GM21367 (cell line): ENCODE measurements around the gene DCP1A.
A peak's percentile ranks its signal among the peaks of the same experiment; 100 is the strongest.
"Not testable (repeated sequence)": the region's sequence is repeated elsewhere in the genome, so short reads cannot be mapped to it uniquely, and the experiment has no call there.

Source experiments
- ATAC-seq: cut with Tn5 transposase; IDR thresholded peaks from one replicate; pipeline ENCODE4 v1.9.1; 2021; ENCODE audit not compliant: unreplicated experiment

Gene DCP1A

DNA sequence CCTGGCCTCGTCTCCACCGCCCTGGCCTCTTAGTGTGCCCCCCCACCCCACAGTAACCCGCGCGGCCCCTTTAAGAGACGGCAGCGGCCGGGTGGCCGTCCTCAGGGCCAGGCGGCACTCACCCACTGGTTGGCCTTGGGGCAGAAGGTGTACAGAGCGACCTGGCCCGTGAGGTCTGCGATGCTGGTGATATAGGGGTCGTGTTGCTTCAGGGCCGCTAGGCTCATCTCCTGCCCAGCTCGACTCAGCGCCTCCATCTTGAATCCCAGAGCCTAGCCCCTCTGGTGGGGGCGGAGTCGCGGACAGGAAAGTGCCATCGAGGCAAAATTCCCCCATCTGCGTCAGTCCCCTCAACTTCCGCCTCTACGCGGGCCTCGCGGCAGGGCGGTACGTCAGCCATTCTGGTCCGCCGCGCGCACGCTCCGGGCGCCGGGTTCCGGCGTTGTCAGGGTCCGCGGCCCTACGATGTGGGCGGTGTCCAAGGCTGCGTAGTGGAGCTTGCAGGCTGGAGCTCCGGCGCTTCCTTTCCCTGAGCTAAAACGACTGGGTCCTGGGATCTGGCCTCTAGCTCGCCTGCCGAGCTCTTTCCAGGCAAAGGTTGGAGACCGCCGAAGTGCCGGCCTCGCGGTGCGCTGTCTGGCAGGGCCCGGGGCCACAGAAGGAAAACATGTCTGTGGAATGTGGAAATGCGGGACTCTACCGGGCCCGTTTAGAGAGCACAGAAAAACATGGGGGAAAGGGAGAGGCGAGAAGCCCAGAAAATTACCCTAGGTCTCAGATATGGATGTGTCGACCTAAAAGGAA lies at the start of gene DCP1A:
DCP1A (minus strand) TSS at position 283 of the 804 bp plus-strand sequence; CDS start at position 257, 26 bp downstream.
- ATAC-seq: peak; percentile 92

DNA sequence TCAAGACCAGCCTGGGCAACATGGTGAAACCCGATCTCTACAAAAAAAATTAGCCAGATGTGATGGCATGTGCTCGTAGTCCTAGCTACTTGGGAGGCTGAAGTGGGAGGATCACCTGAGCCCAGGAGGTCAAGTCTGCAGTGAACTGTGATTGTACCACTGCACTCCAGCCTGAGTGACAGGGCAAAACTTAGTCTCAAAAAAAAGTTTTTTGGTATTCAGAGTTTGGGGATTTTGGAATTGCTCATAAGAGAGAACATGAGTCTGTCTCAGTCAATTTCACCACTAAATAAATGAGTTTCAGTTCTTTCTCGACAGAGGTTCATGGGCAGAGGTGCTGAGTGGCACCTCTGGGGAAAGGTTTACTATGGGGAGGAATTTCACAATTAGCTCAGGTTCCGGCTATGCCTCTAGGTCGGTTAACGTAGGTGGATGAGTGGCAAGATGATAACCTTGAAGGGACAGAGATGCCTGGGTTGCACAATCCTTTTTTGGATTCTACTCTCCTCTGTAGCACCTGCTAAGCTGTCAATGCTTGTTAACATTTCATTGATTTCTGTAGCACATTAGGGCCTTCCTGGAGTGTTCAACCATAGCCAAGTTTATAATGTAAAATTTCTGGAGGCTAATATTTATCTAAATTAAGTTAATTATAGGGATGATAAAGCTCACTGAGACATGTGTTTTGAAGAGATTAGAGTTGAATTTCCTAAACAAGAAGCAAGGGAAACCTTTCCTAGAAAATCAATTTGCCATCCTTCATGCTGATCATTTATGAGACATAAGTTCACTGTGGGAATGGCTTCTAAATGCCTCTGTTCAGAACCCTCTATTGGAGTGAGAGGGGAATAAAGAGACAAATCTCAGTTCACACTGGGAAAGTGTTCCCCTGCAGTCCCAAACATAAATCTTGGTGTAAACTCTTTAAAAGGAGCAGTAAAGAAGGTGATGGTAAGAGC lies 37.4 kb upstream of the DCP1A start:
- no peak for ATAC-seq

DNA sequence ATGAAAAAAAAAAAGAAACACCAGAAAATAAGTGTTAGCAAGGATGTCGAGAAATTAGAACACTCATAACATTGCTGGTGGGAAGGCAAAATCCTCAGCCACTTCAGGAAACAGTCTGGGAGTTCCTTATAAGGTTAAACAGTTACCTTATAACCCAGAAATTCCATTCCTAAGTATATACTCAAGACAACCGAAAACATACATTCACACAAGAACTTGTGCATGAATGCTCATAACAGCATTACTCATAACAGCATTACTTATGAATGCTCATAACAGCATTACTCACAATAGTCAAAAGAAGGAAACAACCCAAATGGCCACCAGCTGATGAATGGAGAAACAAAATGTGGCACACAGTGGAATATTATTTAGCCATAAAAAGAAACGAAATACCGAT lies 34.8 kb upstream of the DCP1A start:
- no peak for ATAC-seq

DNA sequence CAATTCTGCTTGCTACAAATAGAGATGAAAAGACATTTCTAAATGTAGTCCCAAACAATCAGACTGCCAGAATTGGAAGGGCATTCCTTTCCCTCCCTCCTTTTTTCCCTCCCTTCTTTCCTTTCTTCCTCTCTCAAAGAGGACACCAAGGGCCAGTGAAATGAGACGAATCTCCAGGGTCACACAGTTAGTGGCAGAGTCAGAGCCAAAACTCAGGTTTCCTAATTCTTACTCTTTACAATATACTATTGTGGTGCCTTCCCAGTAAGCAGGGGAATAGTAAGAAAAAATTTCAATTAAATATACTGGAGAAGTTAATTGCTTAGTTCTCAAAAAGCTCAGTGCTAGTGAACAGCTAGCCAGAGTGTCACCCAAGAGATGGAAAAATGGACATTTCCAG lies 33.0 kb upstream of the DCP1A start:
- ATAC-seq: no peak

DNA sequence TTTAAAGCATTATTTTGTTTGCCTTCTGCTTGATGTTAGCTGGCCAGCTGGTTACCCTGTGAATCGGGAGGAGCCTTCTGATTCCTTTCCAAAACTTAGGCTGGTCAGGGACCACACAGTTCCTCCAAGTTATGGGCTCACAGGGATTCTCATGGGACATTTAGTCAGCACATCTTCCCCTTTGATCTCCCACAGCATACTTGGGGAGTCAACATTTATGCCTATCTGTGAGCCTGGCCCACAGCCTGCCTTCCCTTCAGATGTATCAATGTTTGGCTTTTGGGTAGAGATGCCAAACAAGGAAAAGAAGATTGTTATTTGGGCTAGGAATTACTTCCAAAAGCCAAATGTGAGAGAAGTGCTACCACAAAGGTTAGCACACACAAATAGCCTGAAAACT lies 32.6 kb upstream of the DCP1A start:
- no peak for ATAC-seq

DNA sequence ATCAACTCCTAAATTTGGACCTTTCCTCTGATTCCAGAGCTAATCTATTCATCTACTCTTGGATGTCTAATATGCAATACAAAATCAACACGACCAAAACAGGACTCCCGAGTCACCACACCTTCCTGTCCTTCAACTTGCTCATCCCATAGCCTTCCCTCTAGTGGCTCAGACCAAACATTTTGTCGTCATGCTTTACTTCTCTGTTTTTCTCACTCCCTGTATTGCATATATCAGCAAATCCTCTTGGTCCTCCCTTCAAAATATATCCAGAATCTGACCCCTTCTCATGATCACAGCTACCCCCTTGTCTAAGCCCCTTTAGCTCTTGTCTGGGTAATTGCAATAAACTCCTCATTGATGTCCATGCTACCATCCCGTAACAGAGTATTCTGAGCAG lies 30.5 kb upstream of the DCP1A start:
- no peak for ATAC-seq

DNA sequence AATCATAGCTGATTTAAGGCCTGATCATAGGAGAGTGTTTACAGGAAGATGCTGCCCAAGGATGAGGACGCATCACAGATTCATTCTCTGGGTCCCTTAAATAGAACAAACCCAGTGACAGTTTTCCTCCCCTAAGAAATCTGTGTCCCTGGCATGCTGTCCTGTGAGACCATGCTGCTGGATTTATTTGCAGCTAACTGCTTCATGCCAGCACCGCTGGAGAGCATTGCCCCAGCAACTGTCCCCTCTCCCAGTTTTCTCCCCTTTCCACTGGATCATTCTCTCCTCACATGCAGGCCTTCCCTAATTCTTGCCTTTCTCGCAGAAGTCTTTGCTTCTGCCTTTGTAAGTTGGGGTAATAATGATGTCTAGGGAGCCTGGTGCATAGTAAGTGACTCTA lies 29.3 kb upstream of the DCP1A start:
- ATAC-seq: no peak

DNA sequence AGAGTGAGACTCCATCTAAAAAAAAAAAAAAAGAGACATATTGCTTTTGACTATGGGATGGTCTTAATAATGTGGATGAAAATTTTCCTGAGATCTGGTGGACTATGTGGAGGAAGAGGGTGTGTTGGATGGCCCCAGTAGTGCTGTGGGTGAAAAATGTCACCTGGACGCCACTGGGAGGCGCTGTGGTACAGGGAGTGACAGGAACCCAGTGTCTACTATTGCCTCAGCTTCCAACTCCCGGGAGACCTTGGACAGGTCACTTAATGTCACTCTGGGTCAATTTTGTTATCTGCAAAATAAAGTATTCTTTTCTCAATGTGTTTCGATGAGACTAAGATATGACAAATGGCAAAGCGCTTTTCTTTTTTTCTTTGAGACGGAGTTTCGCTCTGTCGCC lies 27.7 kb upstream of the DCP1A start:
- no peak for ATAC-seq

DNA sequence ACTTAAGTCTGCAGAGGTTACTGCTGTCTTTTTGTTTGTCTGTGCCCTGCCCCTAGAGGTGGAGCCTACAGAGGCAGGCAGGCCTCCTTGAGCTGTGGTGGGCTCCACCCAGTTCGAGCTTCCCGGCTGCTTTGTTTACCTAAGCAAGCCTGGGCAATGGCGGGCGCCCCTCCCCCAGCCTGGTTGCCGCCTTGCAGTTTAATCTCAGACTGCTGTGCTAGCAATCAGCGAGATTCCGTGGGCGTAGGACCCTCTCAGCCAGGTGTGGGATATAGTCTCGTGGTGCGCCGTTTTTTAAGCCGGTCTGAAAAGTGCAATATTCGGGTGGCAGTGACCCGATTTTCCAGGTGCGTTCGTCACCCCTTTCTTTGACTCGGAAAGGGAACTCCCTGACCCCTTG lies 23.4 kb upstream of the DCP1A start:
- ATAC-seq: not testable (repeated sequence)

DNA sequence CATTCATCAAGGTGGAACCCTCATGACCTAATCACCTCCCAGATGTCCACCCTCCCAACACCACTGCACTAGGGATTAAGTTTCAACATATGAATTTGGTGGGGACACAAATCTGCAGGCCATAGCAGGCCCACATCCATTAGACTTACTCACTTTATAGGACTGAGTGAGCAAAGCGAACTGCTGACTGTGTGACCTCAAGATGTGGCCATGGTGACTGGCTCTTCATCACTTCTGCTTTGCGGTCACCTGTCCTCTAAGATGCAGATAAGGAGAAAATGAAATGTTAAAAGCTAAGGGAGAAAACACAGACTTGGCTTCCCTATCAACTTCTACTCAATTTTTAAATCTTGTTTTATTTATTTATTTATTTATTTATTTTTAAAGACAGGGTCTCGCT lies 14.5 kb upstream of the DCP1A start:
- ATAC-seq: no peak

DNA sequence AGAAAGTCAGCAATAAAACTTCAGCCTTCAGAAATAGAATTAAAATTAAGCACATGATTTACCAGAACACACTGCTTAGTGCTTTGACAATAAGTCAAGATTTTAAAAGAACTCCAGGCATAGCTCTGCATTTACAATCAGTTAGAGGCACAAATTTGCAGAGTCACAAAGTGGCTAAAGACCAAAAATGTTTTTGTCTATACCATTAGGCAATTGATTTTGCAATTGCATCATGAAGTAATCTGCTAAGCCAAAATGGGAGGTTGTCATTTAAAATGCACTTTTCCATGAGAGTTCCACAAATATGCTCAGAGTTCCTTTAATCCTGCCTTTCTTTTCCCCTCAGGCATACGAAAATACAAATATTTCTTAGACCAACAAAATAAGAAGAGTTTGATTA lies 10.1 kb upstream of the DCP1A start:
- ATAC-seq: no peak

DNA sequence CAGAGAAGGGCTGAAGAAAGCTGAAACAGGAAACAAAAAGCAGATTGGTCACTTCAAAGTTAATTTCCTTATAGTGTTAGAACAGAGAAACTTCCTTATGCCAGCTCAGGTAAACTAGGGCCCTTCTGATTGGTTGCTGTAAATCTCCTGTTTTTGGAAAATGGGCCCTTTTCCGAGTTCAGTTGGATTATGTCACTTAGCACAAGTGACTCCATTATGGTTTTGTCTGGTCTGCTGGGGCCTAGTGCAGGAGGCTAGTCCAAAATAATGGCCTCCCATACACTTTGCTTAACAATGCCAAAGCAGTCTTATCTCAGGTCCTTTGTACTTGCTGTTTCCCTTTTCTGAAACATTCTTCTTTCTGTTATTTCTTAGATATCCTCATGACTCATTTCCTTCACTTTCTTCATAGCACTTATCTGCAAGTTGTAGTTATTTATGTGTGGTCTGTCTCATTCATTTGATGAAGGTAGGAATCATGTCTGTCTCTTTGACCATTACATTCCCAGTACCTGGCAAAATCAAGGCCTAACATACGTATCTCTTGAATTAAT lies 7.7 kb upstream of the DCP1A start:
- ATAC-seq: no peak

DNA sequence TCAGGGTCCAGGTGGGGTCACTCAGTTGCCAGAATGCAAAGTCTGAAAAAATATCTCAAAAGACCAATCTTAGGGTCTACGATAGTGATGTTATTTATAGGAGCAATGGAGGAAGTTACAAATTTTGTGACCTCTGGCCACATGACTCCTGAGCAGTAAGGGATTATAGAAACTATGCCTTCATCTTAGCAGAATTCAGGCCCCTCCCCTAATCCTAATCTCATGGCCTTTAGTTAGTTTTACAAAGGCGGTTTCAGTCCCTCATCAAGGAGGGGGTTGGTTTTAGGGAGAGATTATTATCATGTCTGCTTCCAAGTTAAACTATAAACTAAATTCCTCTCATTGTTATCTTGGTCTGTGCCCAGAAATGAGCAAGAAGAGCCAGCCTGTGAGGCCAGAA lies 5.9 kb upstream of the DCP1A start:
- ATAC-seq: no peak

DNA sequence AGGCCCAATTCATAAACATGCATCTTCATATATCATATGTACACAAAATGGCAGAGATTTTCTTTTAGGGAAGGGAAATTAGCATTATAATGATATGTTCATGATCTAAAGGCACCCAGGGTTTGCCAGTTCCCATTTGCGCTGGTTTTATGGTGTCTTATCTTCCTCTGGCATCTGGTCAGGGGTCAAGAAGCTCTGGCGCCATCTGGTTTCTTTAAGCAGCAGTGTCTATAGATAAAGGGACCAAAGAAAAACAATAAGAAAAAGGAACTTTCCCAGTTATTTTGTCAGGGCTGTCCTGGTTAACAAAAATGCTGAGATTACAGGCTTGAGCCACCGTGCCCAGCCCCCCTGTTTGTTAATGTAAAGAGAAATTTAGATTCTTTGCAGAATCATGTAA lies 3.3 kb upstream of the DCP1A start:
- ATAC-seq: no peak

DNA sequence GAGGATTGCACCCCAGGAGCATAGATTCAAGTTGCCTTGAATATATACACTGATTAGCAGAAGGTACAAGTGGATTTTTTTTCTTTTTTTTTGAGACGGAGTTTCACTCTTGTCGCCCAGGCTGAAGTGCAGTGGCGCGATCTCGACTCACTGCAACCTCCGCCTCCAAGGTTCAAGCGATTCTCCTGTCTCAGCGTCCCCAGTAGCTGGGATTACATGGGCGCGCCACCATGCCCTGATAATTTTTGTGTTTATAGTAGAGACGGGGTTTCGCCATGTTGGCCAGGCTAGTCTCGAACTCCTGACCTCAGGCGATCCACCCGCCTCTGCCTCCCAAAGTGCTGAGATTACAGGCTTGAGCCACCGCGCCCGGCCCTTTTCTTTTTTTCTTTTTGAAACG lies 775 bp upstream of the DCP1A start:
- ATAC-seq: not testable (repeated sequence)

DNA sequence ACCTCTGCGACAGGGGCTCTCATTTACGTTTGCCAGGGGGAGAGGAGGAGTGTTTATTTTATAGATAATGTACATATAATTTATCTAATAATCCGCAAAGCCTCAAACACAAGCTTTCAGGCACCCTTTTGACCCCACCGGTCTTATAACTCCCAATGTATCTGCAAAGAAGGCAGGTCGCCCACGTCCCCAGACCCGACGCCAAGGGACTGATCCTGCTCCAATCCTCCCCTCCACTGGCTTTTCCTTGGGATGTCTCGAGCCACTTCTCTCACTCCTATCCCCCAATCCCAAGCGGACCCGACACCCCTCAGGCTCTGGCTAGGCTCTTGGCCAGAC lies 452 bp downstream of the DCP1A start:
- peak; percentile 9 for ATAC-seq

DNA sequence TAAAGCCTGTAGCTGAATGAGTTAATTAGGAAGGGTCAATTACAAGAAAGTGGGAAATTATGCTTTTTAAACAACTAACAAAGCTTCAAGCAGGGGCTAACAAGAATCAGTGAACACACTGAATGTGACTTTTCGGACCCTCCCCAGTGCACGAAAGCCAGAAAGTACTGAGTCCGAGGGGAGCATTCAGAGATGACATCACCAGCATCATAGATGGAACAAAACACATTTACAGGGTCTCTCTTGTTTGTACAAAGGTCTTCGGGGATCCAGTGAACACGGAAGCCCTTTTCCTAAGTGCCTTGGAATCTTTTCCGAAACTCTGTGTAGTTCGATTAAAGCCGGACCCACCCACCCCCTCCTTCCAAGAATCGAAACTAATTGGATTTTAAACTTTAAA lies 829 bp downstream of the DCP1A start:
- ATAC-seq: no peak

DNA sequence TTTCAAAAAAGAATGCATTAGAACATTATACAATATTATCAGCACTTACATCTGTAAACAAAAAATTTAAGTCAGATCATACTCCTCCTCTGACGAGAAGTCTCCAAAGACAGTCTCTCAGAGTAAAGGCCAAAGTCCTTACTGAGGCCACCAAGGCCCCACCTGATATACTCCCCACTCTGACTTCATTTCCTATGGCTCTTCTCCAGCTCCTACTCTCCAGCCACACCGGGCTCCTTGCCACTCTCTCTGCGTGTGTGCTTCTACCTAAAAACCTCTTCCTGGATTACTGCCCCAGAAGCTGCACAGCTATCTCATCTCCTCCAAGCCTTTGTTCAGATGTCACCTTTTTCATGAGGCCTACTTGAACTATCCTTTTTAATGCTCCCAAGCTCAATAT lies 5.0 kb downstream of the DCP1A start:
- no peak for ATAC-seq

DNA sequence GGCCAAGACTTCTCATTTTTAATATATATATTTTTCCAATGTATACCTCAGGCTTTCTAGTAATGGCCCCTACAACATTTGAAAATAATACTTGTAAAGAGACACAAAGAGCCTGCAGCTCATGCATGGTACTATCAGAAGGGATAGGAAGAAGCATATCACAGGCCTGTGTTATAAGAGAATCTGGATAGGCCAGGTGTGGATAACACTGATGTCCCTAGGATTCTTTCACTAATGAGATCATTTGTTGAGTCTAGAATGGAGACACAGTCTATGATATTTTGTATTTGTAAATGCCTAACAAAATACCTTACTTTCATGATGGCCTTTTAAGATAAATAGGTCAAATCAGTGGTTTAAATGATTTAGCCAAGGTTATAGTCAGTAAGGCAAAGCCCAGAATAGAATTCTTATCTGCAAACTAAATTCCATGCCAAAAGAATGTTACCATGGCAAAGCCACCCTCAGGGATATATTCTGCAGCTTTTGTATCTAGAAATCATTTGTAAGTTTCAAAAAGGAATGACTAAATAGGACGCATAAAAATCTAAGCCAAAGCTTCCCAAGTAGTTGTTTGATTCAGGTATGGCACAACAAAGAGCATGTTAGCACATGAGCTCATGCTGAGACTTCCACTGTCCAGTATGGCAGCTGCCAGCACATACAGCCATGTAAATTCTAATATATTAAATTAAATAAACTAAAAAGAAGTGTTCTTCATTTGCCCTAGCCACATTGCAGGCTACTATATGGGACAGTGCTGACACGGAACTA lies 10.0 kb downstream of the DCP1A start:
- ATAC-seq: no peak

DNA sequence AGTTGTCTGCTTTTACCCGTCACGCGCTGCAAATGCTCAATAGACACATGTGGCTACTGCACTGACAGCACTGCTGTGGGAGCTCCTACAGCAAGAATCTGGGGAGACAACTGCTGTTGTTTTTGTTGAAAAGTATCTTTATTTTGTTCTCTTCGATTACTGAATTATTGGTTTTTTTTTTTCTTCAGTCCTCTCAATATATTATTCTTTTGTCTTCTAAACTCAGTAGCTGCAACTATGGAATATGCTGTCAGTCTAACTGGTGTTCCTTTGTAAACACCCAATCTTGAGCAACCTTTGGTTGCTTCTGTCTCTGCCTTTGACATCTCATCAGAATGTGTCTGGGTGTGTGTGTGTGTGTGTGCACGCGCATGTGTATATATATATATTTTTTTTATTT lies 12.6 kb downstream of the DCP1A start:
- no peak for ATAC-seq

DNA sequence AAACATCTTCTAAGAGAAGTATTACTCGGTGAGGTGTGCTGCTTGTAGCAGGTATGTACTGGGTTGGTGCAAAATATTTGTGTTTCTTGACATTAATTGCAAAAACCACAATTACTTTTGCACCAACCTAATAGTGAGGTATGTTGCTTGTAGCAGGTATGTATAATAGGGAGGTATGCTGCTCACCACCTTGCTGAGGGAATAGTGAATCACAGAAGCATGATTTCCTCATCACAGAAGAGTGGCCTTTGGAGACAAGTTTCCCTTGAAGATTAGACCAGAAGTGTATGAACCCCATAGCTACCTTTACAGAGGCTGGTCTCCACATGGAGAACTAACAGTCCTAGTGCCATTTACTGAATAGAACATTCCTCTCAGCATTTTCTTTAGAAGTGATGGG lies 15.5 kb downstream of the DCP1A start:
- no peak for ATAC-seq
